Smooth muscle cell of the brain vasculature (primary cell): ENCODE measurements around the gene CENPP.

ENCODE experiments used
- DNase-seq: peaks from one replicate; pipeline ENCODE4 v3.0.0-alpha.2; 2012; ENCODE audit warnings: low read depth, low spot score

Gene CENPP

GRCh38 chr9:92655366-92655765 is 329.6 kb downstream of the CENPP start:
- DNase-seq: no peak

- no peak for DNase-seq
These were observed 330.3 kb downstream of the CENPP start for GRCh38 chr9:92655896-92656536.

DNA sequence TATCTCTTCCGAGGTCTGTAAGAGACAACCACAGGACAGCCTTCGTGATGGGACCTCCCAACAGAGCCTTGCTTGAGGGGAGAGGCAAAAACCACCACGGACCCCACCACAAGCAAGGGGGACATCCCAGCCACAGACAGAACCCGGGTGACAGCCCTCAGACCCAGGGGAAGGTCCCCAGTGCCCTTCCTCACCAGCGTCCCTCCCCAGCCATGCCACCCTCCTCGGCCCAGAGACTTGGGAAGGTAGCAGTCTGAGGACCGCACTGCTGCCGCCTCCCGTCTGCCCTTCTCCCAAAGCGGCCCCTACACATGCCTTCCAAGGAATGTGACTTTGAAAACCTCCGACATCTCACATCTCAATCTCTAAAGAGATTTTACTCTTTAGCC is 330.8 kb downstream of the CENPP start:
- DNase-seq: no peak

DNA sequence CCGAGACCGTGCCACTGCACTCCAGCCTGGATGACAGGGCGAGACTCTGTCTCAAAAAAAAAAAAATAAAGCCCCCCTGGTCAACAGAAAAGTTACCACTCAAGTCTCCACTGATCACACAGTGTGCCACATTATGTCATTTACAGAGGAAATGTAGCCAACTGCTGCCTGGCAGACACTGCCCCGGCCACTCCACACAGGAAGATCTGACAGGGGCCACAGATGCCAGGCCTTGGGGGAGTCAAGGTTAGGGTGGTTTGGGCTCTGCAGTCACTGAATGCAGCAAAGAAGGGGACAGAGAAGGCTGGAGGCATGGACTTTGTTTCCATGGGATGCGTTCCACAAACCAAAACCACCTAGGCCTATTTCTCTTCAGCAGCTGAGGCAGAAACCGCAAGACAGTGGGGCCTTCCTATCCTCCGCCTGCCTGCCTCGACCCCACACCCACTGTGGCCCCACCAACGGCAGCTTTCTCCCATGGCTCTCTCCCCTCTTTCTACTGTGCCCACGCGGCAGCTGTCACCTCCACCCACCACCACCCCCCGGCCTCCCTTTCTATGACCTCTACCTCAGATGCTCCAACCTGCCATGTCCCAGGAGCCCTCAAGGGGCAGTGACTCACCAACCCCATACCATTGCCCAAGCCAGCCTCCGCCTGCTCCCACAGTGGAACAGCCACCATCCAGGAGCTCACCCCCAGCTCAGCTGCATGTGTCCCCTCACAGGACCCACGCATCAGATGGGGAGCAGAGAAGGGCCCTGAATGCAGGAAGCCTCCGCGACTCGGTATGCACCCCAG is 331.7 kb downstream of the CENPP start:
- DNase-seq: no peak

- no peak for DNase-seq
These were observed 332.4 kb downstream of the CENPP start for GRCh38 chr9:92658176-92658575.

- no peak for DNase-seq
These were observed 332.9 kb downstream of the CENPP start for GRCh38 chr9:92658611-92659010.

DNA sequence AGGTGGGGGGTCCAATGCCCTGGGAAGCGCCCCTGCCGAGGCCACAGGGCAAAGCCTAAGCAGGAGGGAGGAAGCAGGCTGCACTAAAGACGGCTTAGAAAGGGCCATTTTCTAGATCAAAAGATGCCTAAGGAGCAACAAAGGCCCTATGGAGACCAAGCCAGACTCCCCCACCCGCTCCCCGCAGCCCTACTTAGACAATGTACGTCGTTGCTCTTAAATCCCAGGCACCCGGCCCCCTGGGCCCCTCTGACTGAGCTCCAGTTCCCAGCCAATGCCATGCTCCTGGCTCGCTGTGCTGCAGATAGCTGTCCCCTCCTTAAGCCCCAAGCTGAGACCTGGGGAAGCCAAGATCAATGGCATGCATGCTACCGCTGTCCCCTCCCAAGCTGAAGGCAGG is 333.8 kb downstream of the CENPP start:
- no peak for DNase-seq

GRCh38 chr9:92660266-92660665 is 334.5 kb downstream of the CENPP start:
- no peak for DNase-seq

DNA sequence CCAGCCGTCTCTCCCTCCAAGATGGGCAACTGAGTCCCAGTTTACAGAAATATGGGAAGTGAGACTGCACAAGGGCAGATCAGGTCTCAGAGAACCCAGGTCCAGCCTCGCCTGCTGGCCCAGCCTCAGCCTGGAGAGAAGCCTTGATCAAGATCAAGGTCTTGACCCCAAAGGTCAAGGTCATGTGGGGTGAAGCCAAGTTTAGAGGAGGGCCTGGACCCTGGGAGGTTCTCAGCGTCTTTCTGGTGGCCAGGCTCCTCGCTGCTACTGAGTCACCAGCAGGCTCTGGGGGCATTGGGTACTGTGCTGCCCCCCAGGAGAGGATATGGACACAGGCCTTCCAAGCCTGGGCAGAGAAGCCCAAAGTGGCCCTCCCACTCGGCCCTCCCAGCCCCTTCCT is 335.4 kb downstream of the CENPP start:
- DNase-seq: no peak

- no peak for DNase-seq
These were observed 336.0 kb downstream of the CENPP start for GRCh38 chr9:92661743-92662142.

DNA sequence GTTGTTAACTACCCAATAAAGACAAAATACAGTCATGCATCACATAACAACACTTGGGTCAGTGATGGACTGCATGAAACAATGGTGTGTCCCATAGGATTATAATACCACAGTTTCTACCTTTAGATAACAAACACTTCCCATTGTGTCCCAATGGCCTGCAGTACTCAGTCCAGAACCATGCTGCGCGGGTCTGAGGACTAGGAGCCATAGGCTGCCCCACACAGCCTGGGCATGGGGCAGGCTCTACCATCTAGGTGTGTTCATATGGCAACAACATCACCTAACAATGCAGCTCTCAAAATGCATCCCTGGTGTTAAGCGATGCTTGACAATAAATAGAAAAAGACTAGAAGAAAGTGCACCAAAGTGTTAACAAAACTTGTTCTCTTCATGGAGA is 337.4 kb downstream of the CENPP start:
- DNase-seq: no peak

GRCh38 chr9:92663951-92664350 is 338.2 kb downstream of the CENPP start:
- DNase-seq: no peak

GRCh38 chr9:92664394-92665152 is 338.8 kb downstream of the CENPP start:
- DNase-seq: no peak

DNA sequence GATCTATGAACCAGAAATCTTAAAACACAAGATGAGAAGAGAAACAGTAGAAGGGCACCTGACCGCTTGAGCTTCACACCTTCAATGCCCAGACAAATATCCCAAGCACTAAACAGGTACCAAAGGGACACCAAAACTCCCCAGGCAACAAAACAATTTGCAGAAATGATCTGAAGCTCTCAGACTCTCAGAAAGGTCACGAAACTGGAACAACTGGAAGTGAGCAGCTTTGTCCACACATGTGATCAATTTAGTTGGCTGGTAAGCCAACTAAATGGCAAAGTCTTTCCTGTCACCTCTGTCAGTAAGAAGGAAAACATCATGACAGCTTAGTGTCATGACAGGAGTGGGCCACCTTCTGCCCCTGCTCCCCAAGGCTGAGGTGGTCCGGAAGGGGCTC is 340.1 kb downstream of the CENPP start:
- DNase-seq: no peak

DNA sequence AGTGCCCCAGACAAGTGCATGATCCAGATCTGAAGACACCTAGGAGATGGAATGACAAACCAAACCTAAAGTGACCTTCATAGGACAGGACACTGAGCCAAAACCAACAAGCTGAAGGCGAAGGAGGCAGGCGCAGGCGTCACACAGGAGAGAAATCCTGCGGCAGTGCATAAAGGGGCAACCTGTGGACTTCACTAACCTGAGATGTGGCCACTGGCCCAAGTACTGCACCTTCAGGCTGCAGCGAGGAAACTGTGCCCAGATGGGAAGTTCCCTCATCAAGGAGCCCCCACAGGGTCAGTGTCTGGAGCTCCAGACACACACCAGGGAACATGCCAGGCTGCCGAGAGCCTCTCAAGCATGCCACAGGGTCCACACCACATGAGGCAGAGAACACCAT is 340.5 kb downstream of the CENPP start:
- DNase-seq: no peak

DNA sequence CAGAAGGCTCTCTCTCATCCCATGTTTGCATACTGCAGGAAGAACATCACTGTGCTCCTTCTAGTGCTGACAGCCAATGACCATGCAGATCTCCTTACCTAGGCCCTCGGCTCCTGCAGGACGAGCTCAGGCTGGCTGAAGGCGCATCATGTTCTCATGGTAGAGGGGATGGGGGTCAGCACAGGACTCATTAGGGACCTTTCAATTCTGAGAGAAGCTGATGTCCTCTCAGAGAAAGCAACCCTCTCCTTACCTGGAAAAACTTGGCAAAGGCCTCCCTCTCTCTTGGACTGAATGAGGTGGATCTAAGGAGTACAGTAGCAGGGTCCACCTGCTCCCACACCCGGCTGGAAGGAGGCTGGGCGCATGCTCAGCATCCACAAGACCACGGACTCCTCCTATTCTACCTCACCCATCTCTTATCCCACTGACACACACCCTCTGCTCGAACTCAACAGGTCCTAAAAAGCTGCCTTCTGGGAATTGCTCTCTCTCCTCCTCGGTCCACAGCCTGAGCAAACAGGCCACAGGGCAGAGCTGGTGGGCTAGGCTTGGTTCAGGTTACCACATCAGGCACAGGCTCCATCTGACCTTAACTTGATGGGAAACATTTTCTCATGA is 341.3 kb downstream of the CENPP start:
- no peak for DNase-seq

GRCh38 chr9:92668746-92669526 is 343.2 kb downstream of the CENPP start:
- no peak for DNase-seq

DNA sequence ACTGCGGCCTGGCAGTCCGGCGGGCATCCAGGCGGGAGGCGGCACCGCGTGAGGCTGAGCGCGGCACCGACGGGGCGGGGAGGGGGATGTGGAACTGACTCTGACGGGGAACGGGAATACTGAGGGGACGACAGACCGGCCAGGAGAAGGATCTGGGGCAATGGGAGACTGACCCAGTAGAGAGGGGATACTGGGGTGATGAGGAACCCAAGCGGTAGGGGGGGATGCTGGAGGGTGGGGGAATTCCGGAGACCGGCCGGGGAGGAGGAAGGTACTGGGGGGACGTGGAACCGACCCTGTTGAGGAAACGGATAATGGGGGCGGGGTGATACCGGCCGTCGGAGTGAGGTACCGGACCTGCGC is 343.8 kb downstream of the CENPP start:
- no peak for DNase-seq
